Ishikawa (cell line): ENCODE data around the gene SFTPD.

Experiments used
- CEBPB ChIP-seq: IDR thresholded peaks from 2 replicates; pipeline ENCODE4 v1.6.1; 2012
- CREB1 ChIP-seq: IDR thresholded peaks from 2 replicates; pipeline ENCODE4 v1.6.1; 2012; ENCODE audit warnings: low read depth
- EGR1 ChIP-seq: IDR thresholded peaks from 2 replicates; pipeline ENCODE4 v1.6.1; 2012
- EP300 ChIP-seq: IDR thresholded peaks from 2 replicates; pipeline ENCODE4 v1.6.1; 2012; ENCODE audit warnings: borderline replicate concordance
- FOXM1 ChIP-seq: IDR thresholded peaks from 2 replicates; pipeline ENCODE4 v1.6.1; 2012; ENCODE audit warnings: low read depth, borderline replicate concordance
- MAX ChIP-seq: IDR thresholded peaks from 2 replicates; pipeline ENCODE4 v1.6.1; 2012
- NFIC ChIP-seq: IDR thresholded peaks from 2 replicates; pipeline ENCODE4 v1.6.1; 2012
- RAD21 ChIP-seq: IDR thresholded peaks from 2 replicates; pipeline ENCODE4 v1.6.1; 2012; ENCODE audit warnings: low read depth
- REST ChIP-seq: IDR thresholded peaks from 2 replicates; pipeline ENCODE4 v1.6.1; 2012; ENCODE audit warnings: low read depth, mild to moderate bottlenecking
- TAF1 ChIP-seq: IDR thresholded peaks from 2 replicates; pipeline ENCODE4 v1.6.1; 2012; ENCODE audit warnings: low read depth, mild to moderate bottlenecking
- TCF12 ChIP-seq: IDR thresholded peaks from 2 replicates; pipeline ENCODE4 v1.6.1; 2012; ENCODE audit warnings: low read depth
- TEAD4 ChIP-seq: IDR thresholded peaks from 2 replicates; pipeline ENCODE4 v1.6.1; 2012
- USF1 ChIP-seq: IDR thresholded peaks from 2 replicates; pipeline ENCODE4 v1.6.1; 2012
- YY1 ChIP-seq: IDR thresholded peaks from 2 replicates; pipeline ENCODE4 v1.6.1; 2012; ENCODE audit warnings: low read depth
- ZBTB7A ChIP-seq: IDR thresholded peaks from 2 replicates; pipeline ENCODE4 v1.6.1; 2012; ENCODE audit warnings: low read depth

Gene SFTPD

GRCh38 chr10:79936625-79937615, 12.0 kb downstream of the SFTPD start:
- TF ChIP-seq YY1: no peak
- no peak for TF ChIP-seq MAX
- TF ChIP-seq USF1: no peak
- no peak for TF ChIP-seq CREB1
- no peak for TF ChIP-seq RAD21
- no peak for TF ChIP-seq TCF12
- no peak for TF ChIP-seq EP300
- TF ChIP-seq REST: no peak
- no peak for TF ChIP-seq TAF1
- TF ChIP-seq TEAD4: no peak
- no peak for TF ChIP-seq ZBTB7A
- TF ChIP-seq CEBPB: no peak
- TF ChIP-seq EGR1: no peak
- TF ChIP-seq FOXM1: no peak
- no peak for TF ChIP-seq NFIC

- TF ChIP-seq MAX (no peak), YY1 (no peak), ZBTB7A (no peak), CEBPB (no peak), EGR1 (no peak), FOXM1 (no peak), TAF1 (no peak), EP300 (no peak), TCF12 (no peak), REST (no peak), CREB1 (no peak), USF1 (no peak), TEAD4 (no peak), NFIC (no peak), RAD21 (no peak)
These were observed 14.9 kb downstream of the SFTPD start for GRCh38 chr10:79933961-79934360.

- TF ChIP-seq TAF1: no peak
- TF ChIP-seq EGR1: no peak
- TF ChIP-seq REST: no peak
- TF ChIP-seq YY1: no peak
- TF ChIP-seq TCF12: no peak
- no peak for TF ChIP-seq CEBPB
- TF ChIP-seq USF1: no peak
- TF ChIP-seq TEAD4: no peak
- TF ChIP-seq NFIC: no peak
- TF ChIP-seq ZBTB7A: no peak
- TF ChIP-seq RAD21: no peak
- no peak for TF ChIP-seq CREB1
- TF ChIP-seq FOXM1: no peak
- no peak for TF ChIP-seq EP300
- no peak for TF ChIP-seq MAX
These were observed 16.0 kb downstream of the SFTPD start for GRCh38 chr10:79932841-79933379.
